B cell (primary cell): ENCODE measurements around the gene CCR6. TPM values are rescaled to one million over a fixed set of nuclear protein-coding genes. Genes with fewer than 3 reads are reported as not detected.
A peak's percentile ranks its signal among the peaks of the same experiment; 100 is the strongest.

Source experiments
- ATAC-seq: fragments of 200-7000 bp; cut with Tn5 transposase; one replicate; pipeline ENCODE4 v1.10.0; 2021; ENCODE audit warnings: low read depth, mild to moderate bottlenecking, moderate number of reproducible peaks, moderate library complexity
- CTCF ChIA-PET: fragments of 350-600 bp; sonication (Branson Sonifier 250); formaldehyde crosslinking; loops from one replicate; lab custom pipeline; 2021; ENCODE audit warnings: antibody characterized with exemption, inconsistent platforms; lab: Charles Lee
- POLR2A ChIA-PET: fragments of 350-600 bp; sonication (Branson Sonifier 250); formaldehyde crosslinking; loops from one replicate; lab custom pipeline; 2021; ENCODE audit warnings: antibody characterized with exemption; lab: Charles Lee
- DNase-seq: peaks from one replicate; pipeline ENCODE4 v3.0.0; 2013
- H2AFZ ChIP-seq: 2 replicates; pipeline ENCODE4 v1.6.1; 2012; ENCODE audit warnings: mild to moderate bottlenecking, low read depth, low read length; ENCODE audit not compliant: insufficient read depth, poor library complexity, severe bottlenecking
- H3K27ac ChIP-seq, 2 donors: 1 replicate in 1 of 2; 2 replicates in 1 of 2; pipeline ENCODE4 v1.5.1; 2012 to 2013; ENCODE audit warnings: low read length in 2 of 2, mild to moderate bottlenecking in 2 of 2, moderate library complexity in 1 of 2
- H3K27me3 ChIP-seq, 4 experiments: fragments of 200-600 bp in 1 of 4; sonication (generic) in 1 of 4; replicated peaks in 1 of 4; 1 replicate in 2 of 4; 2 replicates in 2 of 4; pipeline versions ENCODE4 v1.6.1 to v1.7.0; 2013 to 2016; ENCODE audit warnings: low read length in 3 of 4, mild to moderate bottlenecking in 2 of 4, mixed read lengths in 1 of 4, moderate library complexity in 1 of 4; ENCODE audit not compliant: insufficient read depth in 4 of 4, control insufficient read depth in 3 of 4; ENCODE audit errors: control extremely low read depth in 1 of 4
- H3K36me3 ChIP-seq, 2 experiments: replicated peaks in 1 of 2; 1 replicate in 1 of 2; 2 replicates in 1 of 2; pipeline versions ENCODE4 v1.6.1 to v1.7.1; 2013; ENCODE audit warnings: low read length in 1 of 2; ENCODE audit not compliant: insufficient read depth in 2 of 2, control insufficient read depth in 1 of 2; ENCODE audit errors: control extremely low read depth in 1 of 2, extremely low read depth in 1 of 2
- H3K4me1 ChIP-seq, 2 donors: fragments of 200-600 bp in 1 of 2; sonication (generic) in 1 of 2; 1 replicate in 1 of 2; 2 replicates in 1 of 2; pipeline versions ENCODE4 v1.5.1 to v1.6.1; 2013 to 2017; ENCODE audit warnings: low read length in 2 of 2; ENCODE audit not compliant: control insufficient read depth in 2 of 2, insufficient read depth in 2 of 2
- H3K4me2 ChIP-seq: replicated peaks from 2 replicates; pipeline ENCODE3; 2012; ENCODE audit warnings: mild to moderate bottlenecking, low read depth, low read length; ENCODE audit not compliant: poor library complexity, severe bottlenecking
- H3K4me3 ChIP-seq, 5 experiments: fragments of 200-600 bp in 1 of 5; sonication (generic) in 1 of 5; 1 replicate in 3 of 5; 2 replicates in 2 of 5; pipeline versions ENCODE4 v1.5.1 to v1.7.0; 2011 to 2016; ENCODE audit warnings: low read length in 4 of 5, mild to moderate bottlenecking in 4 of 5, low read depth in 2 of 5, control low read depth in 1 of 5, moderate library complexity in 1 of 5; ENCODE audit not compliant: insufficient read depth in 1 of 5; ENCODE audit errors: control extremely low read depth in 1 of 5, extremely low read depth in 1 of 5
- H3K79me2 ChIP-seq: fragments of 200-600 bp; sonication (generic); one replicate; pipeline ENCODE4 v1.6.0; 2016; ENCODE audit warnings: low read length; ENCODE audit not compliant: control insufficient read depth, insufficient read depth
- H3K9ac ChIP-seq: fragments of 200-600 bp; sonication (generic); 2 replicates; pipeline ENCODE4 v1.6.1; 2017; ENCODE audit warnings: mild to moderate bottlenecking, low read length, moderate library complexity
- H3K9me3 ChIP-seq, 3 donors: one replicate each; pipeline versions ENCODE4 v1.6.1 to v1.7.1; 2013; ENCODE audit warnings: low read length in 2 of 3; ENCODE audit not compliant: control insufficient read depth in 2 of 3, insufficient read depth in 1 of 3; ENCODE audit errors: control extremely low read depth in 1 of 3
- H4K20me1 ChIP-seq: 2 replicates; pipeline ENCODE4 v1.6.0; 2012; ENCODE audit warnings: mild to moderate bottlenecking, low read length; ENCODE audit not compliant: insufficient read depth, control insufficient read depth, poor library complexity, severe bottlenecking
- H3K27ac Mint-ChIP-seq: one replicate; pipeline ENCODE4 v1.8.0; 2021; ENCODE audit warnings: mixed read lengths
- H3K27me3 Mint-ChIP-seq: one replicate; pipeline ENCODE4 v1.8.0; 2021; ENCODE audit warnings: mixed read lengths
- H3K4me1 Mint-ChIP-seq: one replicate; pipeline ENCODE4 v1.8.0; 2021; ENCODE audit warnings: mixed read lengths
- H3K4me3 Mint-ChIP-seq: one replicate; pipeline ENCODE4 v1.8.0; 2021; ENCODE audit warnings: mixed read lengths
- H3K9me3 Mint-ChIP-seq: one replicate; pipeline ENCODE4 v1.8.0; 2022; ENCODE audit warnings: mixed read lengths; ENCODE audit not compliant: insufficient read depth
- CTCF ChIP-seq: fragments of 200-600 bp; IDR thresholded peaks from one replicate; pipeline ENCODE4 v1.8.0; 2022; ENCODE audit warnings: antibody characterized with exemption, mild to moderate bottlenecking
- EZH2 ChIP-seq: IDR thresholded peaks from 2 replicates; pipeline ENCODE4 v1.6.1; 2012; ENCODE audit warnings: borderline replicate concordance, low read depth, mild to moderate bottlenecking, moderate library complexity, low read length; ENCODE audit not compliant: insufficient read depth, poor library complexity, severe bottlenecking
- WGBS: methylation state at CpG from one replicate; pipeline ENCODE4 v1.1.5; 2013; ENCODE audit warnings: missing lambda C conversion rate; ENCODE audit not compliant: insufficient coverage; 5-methylcytosine and 5-hydroxymethylcytosine counted together
- intact Hi-C: fragments of 100-400 bp; cut with micrococcal nuclease; formaldehyde crosslinking; loops from one replicate; pipeline ENCODE4 v1.10.0; 2022
- polyA plus RNA-seq: library from polyadenylated mRNA; depleted of rRNA; stranded (reverse); fragments of >200 nt; gene quantifications from 2 replicates; pipeline ENCODE4 v1.2.3, GENCODE V29; 2012
- total RNA-seq, 2 donors: library from RNA; stranded (reverse); fragments of 120-200 nt in 1 of 2; gene quantifications; 1 replicate in 1 of 2; 2 replicates in 1 of 2; pipeline versions ENCODE4 v1.2.3 to v1.2.4, GENCODE V29; 2013 to 2022

Gene CCR6
- total and polyA plus RNA-seq, 2 donors (not counting 1 experiment from before 2014, with no cell fraction given), result 18.2 to 30.9 TPM

- Histone ChIP-seq H2AFZ (peak overlapping the region; percentile 12), H3K9ac (peak overlapping the region; percentile 92), H3K79me2 (peaks cover 88% of the 10 kb centered on the region), H3K9me3 (peaks cover 0 to 4% (median 0%) of the 10 kb centered on the region in 3 donors), H3K4me1 (peaks cover 70 to 83% of the 10 kb centered on the region in 2 donors), H3K36me3 (peaks cover 3 to 21% of the 10 kb centered on the region in 2 experiments), H3K27ac (peak overlapping the region; percentile 97 to 98), H3K4me3 (peak overlapping the region; percentile 2 to 88 (median 15)), H3K4me2 (peak overlapping the region; percentile 79), H4K20me1 (no peaks in the 10 kb centered on the region), H3K27me3 (no peaks in the 10 kb centered on the region)
- Mint-ChIP-seq H3K4me1 (peaks cover 85% of the 10 kb centered on the region), H3K27ac (peak overlapping the region; percentile 100), H3K9me3 (no peaks in the 10 kb centered on the region), H3K27me3 (no peaks in the 10 kb centered on the region), H3K4me3 (peak overlapping the region; percentile 96)
- intact Hi-C loops, result loop anchor here (2.0 to 10.0 kb wide), 2 partner anchors 121 to 735 kb away; partner anchors contain the start of genes CEP43 and MPC1
- CTCF ChIA-PET, result interaction anchor here (0.5 to 22.6 kb wide), 10 partner anchors 10 to 231 kb away, joined by 3 to 437 read pairs (median 5); partner anchors contain the start of gene CEP43
- 55% methylated on average over 3 of the region's 8 CpGs for WGBS
- TF ChIP-seq EZH2 (no peak), CTCF (peak; percentile 41)
- POLR2A ChIA-PET, result interaction anchor here (0.8 to 14.2 kb wide), 5 partner anchors 10 to 164 kb away, joined by 3 to 432 read pairs (median 4); partner anchors contain the start of gene RNASET2
- ATAC-seq (no peak), DNase-seq (peak; percentile 65)
These were observed 3.0 kb upstream of the CCR6 start for GRCh38 chr6:167119670-167120582.
